ENCODE measurements around the gene GLRX5.
A peak's percentile ranks its signal among the peaks of the same experiment; 100 is the strongest.

The GLRX5 gene

DNA sequence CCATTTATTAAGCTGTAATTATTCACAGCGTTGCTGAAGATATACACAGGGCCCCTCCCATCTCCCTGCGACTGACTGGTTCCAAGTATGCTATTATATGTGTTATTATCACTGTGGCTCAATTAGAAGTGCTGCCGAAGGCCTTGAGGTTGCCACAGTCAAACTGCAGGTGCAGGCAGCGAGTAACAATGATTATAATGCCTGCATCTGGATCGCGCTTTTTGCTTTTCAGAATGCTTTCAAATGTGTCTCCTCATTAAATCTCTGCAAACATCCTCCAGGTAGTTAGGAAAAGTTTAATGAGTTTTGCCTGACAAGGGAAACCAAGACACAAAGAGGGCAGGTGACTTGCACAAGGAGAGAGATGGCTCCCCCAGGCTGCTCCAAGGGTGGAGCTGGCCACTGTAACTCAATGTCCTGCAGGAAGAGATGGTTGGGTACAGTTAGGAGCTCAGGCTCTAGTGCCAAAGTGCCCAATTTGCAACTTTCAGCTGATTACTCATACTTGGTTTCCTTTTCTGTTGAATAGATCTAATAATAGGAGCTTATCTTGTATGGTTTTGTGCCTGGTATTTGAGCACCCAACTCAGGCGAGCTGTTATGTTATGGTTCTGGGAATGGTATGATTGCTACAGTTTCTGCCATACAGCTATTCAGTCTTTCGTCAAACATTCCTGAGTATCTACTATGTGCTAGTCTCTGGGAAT lies 16.7 kb upstream of the GLRX5 start:
- DNase-seq: no peak

DNA sequence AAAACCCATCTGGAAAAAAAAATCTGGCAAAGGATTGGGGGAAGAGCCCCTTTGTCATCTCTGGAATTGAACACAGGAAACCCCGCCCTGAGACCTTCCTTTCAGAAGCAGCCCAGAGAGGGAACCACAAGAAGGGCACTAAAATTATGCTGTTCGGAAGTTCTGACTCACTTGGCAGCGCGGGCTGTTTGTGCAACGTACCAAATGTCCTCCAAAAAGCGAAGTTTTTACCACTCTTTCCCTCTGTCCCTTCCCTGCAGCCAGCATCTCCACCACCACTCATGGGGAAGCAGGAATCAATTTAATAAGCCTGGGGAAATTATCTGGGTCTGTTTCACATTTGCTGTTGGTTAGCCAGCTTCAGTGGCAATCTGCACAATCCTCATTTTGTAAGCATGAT lies 15.2 kb upstream of the GLRX5 start:
- peak; percentile 68 for DNase-seq

GRCh38 chr14:95520346-95520745 lies 14.5 kb upstream of the GLRX5 start:
- DNase-seq: no peak

DNA sequence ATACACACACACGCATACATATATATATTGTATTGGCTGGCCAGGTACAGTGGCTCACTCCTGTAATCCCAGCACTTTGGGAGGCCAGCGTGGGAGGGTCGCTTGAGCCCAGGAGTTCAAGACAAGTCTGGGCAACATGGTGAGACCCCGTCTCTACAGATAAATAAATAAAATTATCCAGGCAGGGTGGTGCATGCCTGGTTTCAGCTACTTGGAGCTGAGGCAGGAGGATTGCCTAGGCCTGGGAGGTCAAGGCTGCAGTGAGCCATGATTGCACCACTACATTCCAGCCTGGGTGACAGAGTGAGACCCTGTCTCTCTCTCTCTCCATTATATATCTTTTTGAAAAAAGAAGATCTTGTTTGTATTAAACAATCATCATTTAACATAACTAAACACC lies 13.8 kb upstream of the GLRX5 start:
- DNase-seq: no peak

- DNase-seq: no peak
Observed at GRCh38 chr14:95522116-95522515, 12.7 kb upstream of the GLRX5 start.

DNA sequence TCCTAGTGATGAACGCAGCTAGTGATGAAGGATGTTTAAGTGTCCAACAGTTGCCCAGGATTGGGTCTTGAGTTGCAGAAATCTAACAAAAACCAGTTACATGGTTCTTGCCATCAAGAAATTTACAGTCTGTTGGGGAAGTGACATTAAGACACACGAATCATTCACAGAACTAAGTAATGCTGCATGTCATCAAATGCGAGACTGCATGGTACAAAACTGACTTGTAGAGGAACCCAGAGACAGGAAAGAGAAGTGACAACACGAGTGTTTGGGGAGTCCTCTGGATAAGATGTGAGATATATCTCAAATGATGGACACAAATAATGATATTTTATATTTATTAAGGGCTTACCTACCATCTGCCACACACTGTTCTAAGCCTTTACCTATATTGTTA lies 12.3 kb upstream of the GLRX5 start:
- DNase-seq: no peak

- no peak for DNase-seq
Observed at GRCh38 chr14:95523051-95523814, 11.6 kb upstream of the GLRX5 start.

- DNase-seq: no peak
Observed at GRCh38 chr14:95523815-95524448, 10.9 kb upstream of the GLRX5 start.

DNA sequence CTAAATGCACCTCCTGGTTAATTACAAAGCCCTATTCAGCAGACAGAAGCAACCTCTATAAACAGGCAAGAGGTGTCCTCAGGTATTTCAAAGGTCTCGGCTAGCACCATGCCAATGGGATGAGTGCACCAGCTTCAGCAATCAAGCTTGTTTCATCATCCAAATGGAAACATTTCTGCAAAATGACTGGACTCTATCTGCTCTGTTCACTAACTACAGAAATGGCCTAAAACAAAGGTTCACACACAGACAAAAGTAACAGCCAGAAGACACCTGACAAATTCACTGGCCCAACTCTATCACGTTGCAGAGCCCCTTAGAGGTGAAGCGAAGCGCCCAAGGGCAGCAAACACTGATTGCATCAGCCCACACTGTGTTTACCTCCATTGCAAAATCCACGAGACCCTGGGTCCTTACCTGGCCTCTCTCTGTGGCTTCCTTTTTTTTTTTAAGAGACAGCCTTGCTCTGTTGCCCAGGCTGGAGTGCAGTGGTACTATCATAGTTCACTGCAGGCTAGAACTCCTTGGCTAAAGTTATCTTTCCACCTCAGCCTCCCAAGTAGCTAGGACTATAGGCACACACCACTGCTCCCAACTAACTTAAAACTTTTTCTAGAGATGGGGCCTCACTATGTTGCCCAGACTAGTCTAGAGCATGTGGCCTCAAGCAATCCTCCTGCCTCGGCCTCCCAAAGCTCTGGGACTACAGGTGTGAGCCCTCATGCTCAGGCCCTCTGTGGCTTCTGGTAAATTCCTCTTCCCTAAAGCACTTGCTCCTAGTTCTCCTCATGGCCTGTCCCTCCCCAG lies 9.9 kb upstream of the GLRX5 start:
- no peak for DNase-seq

- no peak for DNase-seq
Observed at GRCh38 chr14:95525999-95526398, 8.9 kb upstream of the GLRX5 start.

- DNase-seq: no peak
Observed at GRCh38 chr14:95526483-95527386, 8.1 kb upstream of the GLRX5 start.

DNA sequence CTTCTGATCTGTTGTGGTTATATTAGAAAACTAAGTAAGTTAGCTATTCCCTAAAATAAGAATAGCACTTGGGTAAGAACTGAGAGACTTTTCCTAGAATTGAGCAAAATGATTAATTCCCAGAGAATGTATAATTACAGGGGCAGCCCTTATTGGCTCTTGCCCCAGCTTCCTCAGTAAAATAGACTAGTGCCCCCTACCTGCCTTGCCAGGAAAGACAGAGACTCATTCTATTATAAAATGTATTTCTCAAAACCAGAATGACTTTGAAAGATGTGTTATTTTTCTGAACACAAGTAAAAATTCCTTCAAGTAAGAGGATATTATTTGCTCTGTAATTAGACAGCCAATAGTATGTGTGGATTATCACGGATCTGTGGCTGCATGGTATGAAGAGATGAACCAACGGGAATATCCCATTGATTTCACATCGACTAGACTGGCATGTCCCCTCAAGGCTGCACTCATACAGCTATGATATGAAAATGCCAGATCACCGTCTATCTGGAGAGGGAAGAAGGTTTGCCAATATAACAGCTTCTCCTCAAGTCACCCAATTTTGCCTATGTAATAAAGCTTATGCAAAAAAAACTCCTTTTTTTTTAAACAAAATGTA lies 7.4 kb upstream of the GLRX5 start:
- peak; percentile 59 for DNase-seq

DNA sequence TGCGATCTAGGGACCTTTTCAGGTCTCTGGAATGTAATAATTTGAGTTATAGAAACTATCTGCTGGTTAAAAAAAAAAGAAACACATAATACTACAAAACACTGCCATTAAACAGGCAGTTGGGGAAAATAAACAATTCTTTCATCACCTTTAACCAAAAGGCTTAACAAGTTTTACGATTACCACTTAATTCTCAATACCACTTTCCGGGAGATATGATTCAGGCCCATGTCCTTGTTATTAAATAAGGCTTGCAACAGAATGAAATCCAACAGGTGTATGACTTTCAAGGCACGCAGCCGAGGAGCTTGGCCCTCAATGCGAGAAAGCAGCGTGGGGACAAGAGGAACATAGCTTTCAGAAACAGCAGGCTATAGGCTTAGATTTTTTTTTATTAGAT lies 5.6 kb upstream of the GLRX5 start:
- DNase-seq: no peak

- no peak for DNase-seq
Observed at GRCh38 chr14:95530473-95531276, 4.2 kb upstream of the GLRX5 start.

DNA sequence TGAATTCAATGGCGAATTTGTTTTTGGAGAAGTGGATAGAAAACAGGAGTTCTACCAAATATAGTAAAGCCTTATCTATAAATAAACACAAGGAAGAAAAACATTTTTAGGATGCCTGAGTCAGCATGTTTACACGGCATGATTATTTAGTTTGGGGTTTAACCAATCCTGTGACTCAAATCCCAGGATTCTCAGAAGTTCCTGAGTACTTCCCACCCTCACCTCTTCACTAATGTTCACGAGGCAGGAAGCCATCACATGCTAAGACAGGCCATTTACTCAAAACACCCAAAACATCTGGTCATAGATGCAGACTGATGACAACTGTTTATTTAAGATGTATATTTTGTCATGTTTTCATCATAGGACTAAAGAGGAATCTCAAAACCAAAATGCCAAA lies 3.4 kb upstream of the GLRX5 start:
- DNase-seq: no peak

DNA sequence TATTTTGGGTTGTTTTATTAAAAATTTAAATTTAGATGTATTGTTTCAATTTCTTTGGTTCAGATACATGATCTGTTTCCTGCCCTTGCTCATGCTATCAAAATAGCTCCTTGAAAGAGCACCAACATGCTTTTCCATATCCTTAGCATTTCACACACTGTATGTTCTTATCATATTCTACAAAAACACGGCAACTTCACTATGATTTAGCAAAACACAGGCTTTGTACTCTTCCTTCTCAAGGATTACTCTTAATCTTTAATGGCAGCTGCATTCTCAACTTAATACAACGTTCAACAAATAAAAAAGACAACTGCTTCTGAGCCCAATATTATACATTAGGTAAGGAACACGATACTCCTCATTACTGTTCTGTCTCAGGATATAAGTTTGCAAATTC lies 2.9 kb upstream of the GLRX5 start:
- no peak for DNase-seq

GRCh38 chr14:95533391-95533821 lies 1.4 kb upstream of the GLRX5 start:
- DNase-seq: no peak

GRCh38 chr14:95533822-95534221 lies 1.0 kb upstream of the GLRX5 start:
- no peak for DNase-seq

GRCh38 chr14:95535226-95536021 lies 574 bp downstream of the GLRX5 start:
- no peak for DNase-seq

DNA sequence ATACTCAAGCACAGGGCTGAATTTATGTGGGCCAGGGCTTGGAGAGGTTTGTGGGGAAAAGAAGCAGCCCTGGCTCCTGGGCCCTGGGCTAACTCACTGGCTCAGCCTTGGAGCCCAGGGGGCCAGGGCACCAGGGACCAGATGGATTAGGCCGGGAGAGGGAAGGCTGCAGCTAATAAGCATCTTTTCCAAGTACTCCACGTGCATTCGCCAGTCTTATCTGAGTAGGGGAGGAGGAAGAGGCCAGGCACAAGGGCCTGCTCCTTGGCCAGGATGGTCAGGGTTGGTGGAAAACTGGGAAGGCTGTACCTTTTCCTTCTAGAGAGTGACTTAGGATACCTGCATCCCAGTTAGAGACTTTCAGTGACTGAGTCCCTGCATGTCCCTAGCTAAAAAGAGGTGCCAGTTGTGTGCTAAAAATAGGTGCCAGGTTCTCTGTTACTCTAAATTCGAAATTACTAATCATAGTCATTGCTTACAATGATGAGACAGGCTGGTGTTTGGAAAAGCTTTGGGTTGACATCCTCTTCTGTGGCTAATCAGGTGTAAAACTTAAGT lies 1.3 kb downstream of the GLRX5 start:
- no peak for DNase-seq
